GOT3 (cell line): ENCODE results near the gene NDC1.
A peak's percentile ranks its signal among the peaks of the same experiment; 100 is the strongest.
"Not testable (repeated sequence)": the region's sequence is repeated elsewhere in the genome, so short reads cannot be mapped to it uniquely, and the experiment has no call there.

Experiments
- DNase-seq: peaks from one replicate; lab custom pipeline; 2025; ENCODE audit warnings: mixed read lengths; lab: John Stamatoyannopoulos, UW

Gene NDC1

DNA sequence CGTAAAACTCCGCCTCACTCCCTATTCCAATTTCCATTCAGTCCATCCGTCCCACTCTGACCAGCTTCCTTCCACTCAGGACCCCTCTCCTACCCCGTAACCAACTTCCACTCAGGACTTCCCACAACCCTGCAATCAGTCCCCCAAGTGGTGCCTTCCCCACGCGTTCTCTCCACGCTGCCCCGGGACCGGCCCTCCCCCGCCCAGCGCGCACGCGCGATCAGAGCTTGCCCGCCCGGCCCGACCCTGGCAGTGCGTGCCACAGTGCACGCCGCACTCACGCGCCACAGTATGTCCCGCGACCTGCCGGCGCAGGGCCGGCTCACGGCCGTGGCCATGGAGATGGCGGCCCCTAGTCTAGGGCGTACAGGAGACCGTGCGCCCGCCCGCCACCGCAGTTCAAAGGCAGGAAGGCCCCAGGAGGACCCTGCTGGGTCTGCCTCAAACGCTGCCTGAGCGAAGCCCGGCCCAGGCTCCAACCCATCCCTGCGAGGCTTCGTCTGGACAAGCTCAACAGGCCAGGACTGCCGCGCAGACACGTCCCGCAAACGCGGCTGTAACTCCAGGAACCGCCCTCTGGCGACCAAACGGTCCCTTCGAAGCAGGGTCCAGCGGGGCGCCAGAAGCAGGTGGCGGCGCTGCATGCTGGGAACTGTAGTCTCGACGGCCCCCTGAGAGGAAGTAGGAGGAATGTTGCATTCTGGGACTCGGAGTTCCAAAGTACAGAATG, at the start of gene NDC1:
TSS of gene NDC1 (minus strand) at position 373 of the 730 bp plus-strand sequence. CDS start at position 338, 35 bp downstream.
- DNase-seq: peak; percentile 93

DNA sequence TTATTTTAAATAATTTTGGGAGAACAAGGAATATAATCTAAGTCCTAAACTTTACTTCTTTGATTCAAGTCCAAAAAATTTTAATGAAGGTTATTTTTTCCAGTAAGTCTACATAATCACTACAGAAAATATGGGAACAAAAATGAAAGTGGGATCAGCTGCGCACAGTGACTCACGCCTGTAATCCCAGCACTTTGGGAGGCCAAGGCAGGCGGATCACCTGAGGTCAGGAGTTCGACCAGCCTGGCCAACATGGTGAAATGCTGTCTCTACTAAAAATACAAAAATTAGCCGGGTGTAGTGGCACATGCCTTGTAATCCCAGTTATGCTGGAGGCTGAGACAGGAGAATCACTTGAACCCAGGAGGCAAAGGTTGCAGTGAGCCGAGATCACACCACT, 45.5 kb upstream of the NDC1 start:
- not testable (repeated sequence) for DNase-seq

- not testable (repeated sequence) for DNase-seq
Measured at GRCh38 chr1:53881853-53882252, 43.8 kb upstream of the NDC1 start.

GRCh38 chr1:53878492-53879105, 40.5 kb upstream of the NDC1 start:
- DNase-seq: no peak

GRCh38 chr1:53875150-53875549, 37.1 kb upstream of the NDC1 start:
- not testable (repeated sequence) for DNase-seq

DNA sequence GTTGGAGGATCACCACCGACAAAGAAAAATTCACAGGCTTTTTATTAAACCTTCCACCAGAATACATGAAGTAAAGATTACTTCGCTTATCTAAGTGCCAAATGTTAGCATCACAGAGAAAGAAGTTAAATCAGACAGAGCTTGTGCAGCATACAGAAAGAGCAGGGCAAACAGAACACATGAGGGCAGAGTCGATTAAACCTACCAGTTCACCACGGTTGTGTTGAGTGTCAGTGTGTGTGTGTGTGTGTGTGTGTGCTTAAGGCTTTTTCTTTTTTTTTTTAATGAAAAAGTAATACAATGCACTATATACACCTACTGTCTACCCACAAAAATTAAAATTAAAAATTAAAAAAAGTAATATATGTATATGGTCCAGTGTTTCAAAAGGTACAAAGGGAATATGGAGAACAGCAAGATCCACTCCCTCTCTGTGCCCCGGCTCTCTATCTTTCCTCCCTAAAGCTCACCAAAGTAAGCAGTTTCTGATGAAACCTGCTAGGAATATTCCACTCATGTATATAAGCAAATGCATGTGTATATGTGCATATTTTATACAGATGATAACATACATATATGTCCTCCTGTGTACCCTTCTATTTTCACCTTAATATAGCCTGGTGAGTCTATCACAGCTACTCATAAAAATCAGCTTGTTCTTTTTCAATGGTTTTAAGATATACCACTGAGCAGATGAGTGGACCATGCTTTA, 33.8 kb upstream of the NDC1 start:
- DNase-seq: no peak

DNA sequence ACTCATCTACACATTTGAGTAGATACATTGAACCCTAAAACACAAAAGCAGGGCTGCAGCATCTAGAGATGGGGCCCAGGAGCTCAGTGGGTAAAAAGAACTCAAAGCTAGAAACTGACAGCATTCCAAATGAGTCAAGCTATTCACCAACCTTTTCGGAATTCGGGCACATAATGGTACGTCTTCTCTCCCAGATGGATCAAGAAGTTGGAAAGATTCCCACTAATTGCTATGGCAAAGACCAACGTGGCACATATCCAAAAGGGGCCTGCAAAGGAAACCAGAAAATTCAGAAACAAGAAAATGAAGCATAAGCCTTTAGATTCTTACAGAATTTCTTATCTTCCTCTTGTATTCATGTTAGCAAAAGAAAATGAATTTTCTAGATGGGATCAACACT, 33.1 kb upstream of the NDC1 start:
- no peak for DNase-seq

GRCh38 chr1:53869454-53870117, 31.5 kb upstream of the NDC1 start:
- DNase-seq: no peak

GRCh38 chr1:53868565-53868964, 30.5 kb upstream of the NDC1 start:
- no peak for DNase-seq

DNA sequence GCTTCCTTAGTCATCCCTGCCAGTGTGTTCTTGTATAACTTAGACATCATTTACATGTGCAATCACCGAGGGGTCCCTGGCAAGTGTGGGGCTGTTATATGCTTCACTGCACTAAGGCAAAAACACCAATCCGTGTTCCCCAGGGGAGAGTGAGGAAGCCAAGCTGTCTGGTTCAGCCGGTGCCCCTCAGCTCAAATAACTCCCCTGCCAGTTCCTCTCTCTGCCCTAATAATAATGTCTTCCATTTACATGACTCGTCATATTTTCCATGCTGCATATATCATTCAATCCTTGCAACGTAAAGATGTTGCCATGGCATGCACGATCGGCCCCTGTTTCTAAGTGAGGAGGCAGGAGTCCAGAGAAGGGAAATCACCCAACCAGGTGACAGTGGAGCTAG, 24.4 kb upstream of the NDC1 start:
- DNase-seq: no peak

DNA sequence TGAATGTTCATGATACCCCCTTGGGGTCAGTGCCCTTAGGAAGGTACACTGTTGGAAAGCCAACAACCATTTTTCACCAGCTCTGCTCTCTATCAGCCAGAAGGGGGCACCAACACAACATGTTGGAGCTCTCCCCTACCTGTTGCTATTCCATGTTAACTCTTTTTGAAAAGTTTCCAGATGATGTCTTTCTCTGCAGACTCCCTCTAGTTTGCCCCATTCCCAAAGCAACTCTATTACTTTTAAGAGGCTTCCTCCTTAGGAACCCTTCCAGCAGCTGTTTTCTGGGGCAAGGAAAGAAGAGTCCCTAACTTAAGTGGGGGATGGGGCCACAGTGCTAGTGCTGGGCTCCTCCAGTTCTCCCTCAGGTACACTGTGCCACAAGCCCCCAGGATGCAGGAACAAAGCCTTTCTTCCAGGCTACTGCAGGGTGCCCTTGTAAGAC, 22.9 kb upstream of the NDC1 start:
- no peak for DNase-seq

- no peak for DNase-seq
Measured at GRCh38 chr1:53851571-53852285, 13.6 kb upstream of the NDC1 start.

GRCh38 chr1:53850082-53850673, 12.1 kb upstream of the NDC1 start:
- DNase-seq: no peak

DNA sequence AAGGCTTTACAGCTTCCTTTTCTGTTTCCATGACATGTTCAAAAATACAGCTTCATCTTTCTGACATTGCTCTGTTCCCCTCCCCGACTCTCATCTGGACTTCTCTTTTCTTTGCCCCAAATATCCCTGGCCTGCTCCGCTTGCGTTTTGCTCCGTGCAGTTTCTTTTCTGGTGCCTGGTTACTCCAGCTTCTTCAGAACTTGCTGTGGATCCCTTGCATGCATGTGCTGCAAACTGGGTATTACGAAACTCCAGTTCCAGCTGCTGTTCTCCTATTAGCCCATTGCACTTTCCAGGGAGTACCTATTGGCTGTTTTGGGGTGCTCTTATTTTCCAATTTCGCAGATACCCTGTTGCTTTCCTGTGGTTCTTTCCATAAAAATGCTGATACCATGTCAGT, 9.9 kb upstream of the NDC1 start:
- no peak for DNase-seq

DNA sequence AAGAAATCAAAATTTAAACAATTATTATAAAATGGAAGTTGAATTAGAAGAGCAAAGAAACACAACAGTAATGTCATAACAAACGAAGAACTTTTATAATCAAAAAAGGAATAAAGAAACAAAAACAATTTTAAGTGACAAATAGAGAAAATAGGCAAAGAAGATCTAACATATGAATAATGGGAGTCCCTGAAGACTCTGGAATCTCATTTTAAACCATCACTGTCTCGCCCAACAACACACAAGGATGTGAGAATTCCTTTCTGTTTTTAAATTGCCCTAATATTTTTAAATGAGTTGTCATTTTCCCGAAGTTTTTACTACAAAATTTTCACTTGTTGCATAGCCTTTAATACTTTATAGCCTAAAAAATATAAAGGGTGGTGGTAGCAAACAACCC, 4.3 kb upstream of the NDC1 start:
- DNase-seq: no peak

DNA sequence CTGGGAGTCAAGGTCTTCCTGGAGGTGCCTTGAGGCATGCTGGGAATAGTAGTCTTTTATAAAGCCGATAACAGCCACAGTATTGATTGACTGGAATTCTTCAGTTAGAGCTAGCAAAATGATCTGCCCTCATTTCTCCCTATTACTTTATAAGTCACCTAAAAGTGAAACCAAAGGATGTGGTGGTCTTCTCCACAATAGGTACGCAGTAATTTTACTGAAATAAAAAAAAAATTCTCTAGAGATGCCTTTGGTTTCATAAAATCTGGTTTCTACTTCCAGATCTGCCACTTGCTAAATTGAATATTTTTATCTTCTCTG, 518 bp upstream of the NDC1 start:
- DNase-seq: no peak

GRCh38 chr1:53837646-53837923, 511 bp downstream of the NDC1 start:
- no peak for DNase-seq

DNA sequence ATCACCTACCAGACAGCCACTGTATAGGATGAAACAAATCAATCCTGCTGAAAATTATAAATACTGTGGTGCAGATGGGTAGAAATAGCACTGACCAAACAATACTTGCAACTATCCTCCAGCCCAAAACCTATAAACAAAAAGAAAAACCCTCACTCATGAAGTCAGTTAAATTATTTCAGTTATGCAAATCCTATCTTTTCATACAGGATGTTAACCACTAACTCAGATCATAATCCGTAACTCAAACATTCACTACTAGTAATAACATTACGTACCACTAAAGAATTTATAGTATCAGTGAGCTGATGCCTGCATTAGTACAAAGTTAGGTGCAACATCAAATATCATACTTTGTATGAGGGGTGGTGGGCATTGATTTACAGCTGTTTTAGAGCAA, 2.6 kb downstream of the NDC1 start:
- DNase-seq: no peak

GRCh38 chr1:53834776-53835175, 3.3 kb downstream of the NDC1 start:
- no peak for DNase-seq

GRCh38 chr1:53833393-53833792, 4.7 kb downstream of the NDC1 start:
- no peak for DNase-seq

GRCh38 chr1:53826367-53826766, 11.7 kb downstream of the NDC1 start:
- DNase-seq: no peak

DNA sequence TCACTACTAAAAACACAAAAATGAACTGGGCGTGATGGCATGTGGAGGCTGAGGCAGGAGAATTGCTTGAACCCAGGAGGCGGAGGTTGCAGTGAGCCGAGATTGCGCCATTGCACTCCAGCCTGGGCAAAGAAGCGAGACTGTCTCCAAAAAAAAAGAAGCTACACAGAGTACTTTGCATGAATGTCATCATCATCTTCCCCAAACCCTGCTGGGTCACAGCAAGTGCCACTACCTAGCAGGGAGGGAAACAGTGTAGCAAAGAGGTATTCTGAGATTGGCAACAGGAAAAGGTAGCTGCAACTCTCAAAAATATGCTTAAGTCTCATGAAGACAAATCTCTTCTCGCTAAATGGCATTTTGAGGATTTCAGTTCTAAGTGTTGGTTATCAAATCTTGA, 12.8 kb downstream of the NDC1 start:
- DNase-seq: no peak
